Ovary (tissue), 9 donors: ENCODE data around the gene ANAPC5. TPM values are rescaled to one million over a fixed set of nuclear protein-coding genes. Genes with fewer than 3 reads are reported as not detected.

Source experiments
- DNase-seq, 5 donors: peaks; one replicate each; pipeline ENCODE4 v3.0.0-alpha.2; 2019 to 2020
- H3K27ac ChIP-seq, 2 donors: fragments of 200-600 bp; one replicate each; pipeline versions ENCODE4 v1.5.1 to v1.8.0; 2019 to 2022
- H3K27me3 ChIP-seq: fragments of 200-600 bp; one replicate; pipeline ENCODE4 v1.8.0; 2022
- H3K36me3 ChIP-seq: fragments of 200-600 bp; sonication (generic); one replicate; pipeline ENCODE4 v1.5.1; 2019
- H3K4me1 ChIP-seq: one replicate; pipeline ENCODE4 v1.8.1; 2013; ENCODE audit warnings: mild to moderate bottlenecking, moderate library complexity; ENCODE audit not compliant: insufficient read depth
- H3K4me3 ChIP-seq: fragments of 200-600 bp; sonication (generic); one replicate; pipeline ENCODE4 v1.5.1; 2017
- H3K9me3 ChIP-seq, 2 donors: fragments of 200-600 bp in 1 of 2; sonication (generic) in 1 of 2; one replicate each; pipeline versions ENCODE4 v1.5.1 to v1.8.1; 2013 to 2019; ENCODE audit warnings: mild to moderate bottlenecking in 1 of 2, moderate library complexity in 1 of 2
- CTCF ChIP-seq, 3 donors: fragments of 450-650 bp in 2 of 3; fragments of 200-600 bp in 1 of 3; IDR thresholded peaks; one replicate each; pipeline versions ENCODE4 v1.5.1 to v1.8.0; 2016 to 2022; ENCODE audit warnings: antibody characterized with exemption in 3 of 3, mild to moderate bottlenecking in 1 of 3
- EP300 ChIP-seq: sonication (generic); formaldehyde crosslinking; IDR thresholded peaks from one replicate; pipeline ENCODE4 v1.6.1; 2017; ENCODE audit warnings: antibody characterized with exemption
- POLR2A ChIP-seq: fragments of 450-650 bp; IDR thresholded peaks from one replicate; pipeline ENCODE4 v1.6.1; 2017; ENCODE audit warnings: antibody characterized with exemption, mild to moderate bottlenecking, moderate library complexity
- WGBS, 3 donors: extraction: QIAGEN DNeasy Blood & Tissue Kit in 1 of 3; methylation state at CpG; one replicate each; pipeline versions ENCODE4 v1.1.5 to v1.1.7; 2013 to 2017; 5-methylcytosine and 5-hydroxymethylcytosine counted together
- intact Hi-C, 4 donors: fragments of 100-400 bp; cut with DNase I; formaldehyde crosslinking; loops; one replicate each; pipeline versions ENCODE4 v1.11.0 to v1.15.1; 2022 to 2023
- polyA plus RNA-seq, 2 donors: library from polyadenylated mRNA; stranded (reverse); fragments of 200-250 nt in 1 of 2; fragments of 350-450 nt in 1 of 2; fragmentation: Illumina TruSeq in 1 of 2; extraction: RNeasy Lipid Tissue Mini Kit (QIAGEN cat#74804) in 1 of 2; gene quantifications; one replicate each; pipeline ENCODE4 v1.2.3, GENCODE V29; 2013 to 2014
- total RNA-seq, 7 donors: library from RNA; depleted of rRNA in 2 of 7; stranded (reverse); fragments of >200 nt in 2 of 7; fragmentation: NEBNext Ultra II Directional in 3 of 7; extraction: Animal tissue kit (Norgen Biotek cat#: 25700) in 3 of 7; gene quantifications; one replicate each; pipeline versions ENCODE4 v1.1.0 to v1.2.4, GENCODE V29; 2016 to 2023
- donor health status: DM: no; HTN: no; CAD: no; lungs with moderate emphysema.
- donor health status: DM: no; HTN: no; CAD: no.
- donor health status: Bipolar disorder and iron deficiency.
- donor health status: DM: yes; HTN: yes; CAD: no.
- donor health status: DM: no; HTN: no; CAD: no.
- donor health status: DM: yes; HTN: yes; CAD: no.

The ANAPC5 gene
- total and polyA plus RNA-seq, 9 donors, result 58.1 to 149 (median 78.9) TPM

GRCh38 chr12:121345151-121345815 is 6.9 kb downstream of the ANAPC5 start:
- Histone ChIP-seq H3K4me3 (no peak overlapping the region), H3K27ac (no peak overlapping the region), H3K9me3 (no peaks in the 10 kb centered on the region), H3K36me3 (no peaks in the 10 kb centered on the region), H3K4me1 (no peaks in the 10 kb centered on the region), H3K27me3 (no peaks in the 10 kb centered on the region)
- intact Hi-C loops, result no loop called here
- DNase-seq, result no peak
- TF ChIP-seq EP300 (no peak), POLR2A (no peak), CTCF (IDR thresholded peaks at IDR 0.05) (no peak)
- 80 to 86% (median 81%) methylated on average over 4 of the region's 4 CpGs for WGBS, 3 donors

GRCh38 chr12:121344506-121344905 is 7.7 kb downstream of the ANAPC5 start:
- no peak overlapping the region for H3K27ac ChIP-seq
- no peak for TF ChIP-seq EP300
- no peak for TF ChIP-seq CTCF (IDR thresholded peaks at IDR 0.05)
- TF ChIP-seq POLR2A, result no peak
- H3K4me1 ChIP-seq, result no peaks in the 10 kb centered on the region
- intact Hi-C loops, result no loop called here
- no peaks in the 10 kb centered on the region for H3K36me3 ChIP-seq
- no peak overlapping the region for H3K4me3 ChIP-seq
- WGBS, 3 donors, result 77 to 85% (median 80%) methylated on average over 3 of the region's 3 CpGs
- no peak for DNase-seq
- no peaks in the 10 kb centered on the region for H3K9me3 ChIP-seq
- H3K27me3 ChIP-seq, result no peaks in the 10 kb centered on the region

DNA sequence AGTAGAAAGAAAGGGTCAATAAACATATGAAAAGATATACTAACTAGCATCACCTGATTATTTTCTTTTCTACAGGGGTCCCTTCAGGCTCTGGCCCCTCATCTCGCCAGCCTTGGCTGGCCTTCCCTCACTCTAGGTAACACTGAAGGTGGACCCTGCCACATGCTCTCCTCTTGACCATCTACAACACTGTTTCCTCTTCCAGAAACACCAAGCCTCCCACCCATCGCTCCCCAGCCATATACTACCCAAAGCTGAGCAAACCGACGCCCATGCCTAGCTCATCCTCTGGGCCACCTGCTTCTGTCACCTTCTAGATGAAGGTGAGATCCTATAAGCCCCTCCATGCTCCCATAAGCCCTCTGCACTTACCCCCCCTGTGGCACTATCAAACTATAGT is 14.8 kb downstream of the ANAPC5 start:
- no peaks in the 10 kb centered on the region for H3K36me3 ChIP-seq
- WGBS, 3 donors, result 96 to 99% (median 98%) methylated on average over 4 of the region's 4 CpGs
- intact Hi-C loops, result loop anchor here in 2 of 4 donors (5.0 to 10.0 kb wide), 2 partner anchors 107 to 1080 kb away; no protein-coding TSS in a partner anchor

More for the DNA sequence above, 14.8 kb downstream of the ANAPC5 start:
- H3K9me3 ChIP-seq, result no peaks in the 10 kb centered on the region
- H3K4me1 ChIP-seq, result no peaks in the 10 kb centered on the region
- no peak overlapping the region for H3K4me3 ChIP-seq
- no peak overlapping the region for H3K27ac ChIP-seq
- H3K27me3 ChIP-seq, result no peaks in the 10 kb centered on the region
- no peak for DNase-seq
- TF ChIP-seq POLR2A, result no peak
- no peak for TF ChIP-seq EP300
- TF ChIP-seq CTCF (IDR thresholded peaks at IDR 0.05), result no peak
